BE2C (cell line): Measurements from ENCODE around the gene ME2.
"Not testable (repeated sequence)": the region's sequence is repeated elsewhere in the genome, so short reads cannot be mapped to it uniquely, and the experiment has no call there.

Experiments
- DNase-seq: peaks from one replicate; pipeline ENCODE4 v3.0.0-alpha.2; 2020
- H3K27me3 ChIP-seq: fragments of 250-450 bp; sonication (Bioruptor Pico); 2 replicates; pipeline ENCODE4 v1.5.1; 2020; ENCODE audit warnings: mild to moderate bottlenecking
- H3K36me3 ChIP-seq: fragments of 250-450 bp; sonication (Bioruptor Pico); 2 replicates; pipeline ENCODE4 v1.5.1; 2020; ENCODE audit warnings: mild to moderate bottlenecking
- H3K4me1 ChIP-seq: fragments of 250-450 bp; sonication (Bioruptor Pico); 2 replicates; pipeline ENCODE4 v1.5.1; 2020
- H3K4me3 ChIP-seq: 2 replicates; pipeline ENCODE4 v1.5.1; 2011; ENCODE audit warnings: low read depth, low read length
- H3K9me3 ChIP-seq: fragments of 250-450 bp; sonication (Bioruptor Pico); 2 replicates; pipeline ENCODE4 v1.5.1; 2020
- TF ChIP-seq, protein P1 (sequence below): IDR thresholded peaks from 2 replicates; pipeline ENCODE4 v1.5.1; 2012; ENCODE audit warnings: mild to moderate bottlenecking, low read depth, low read length

ME2 gene

GRCh38 chr18:50848061-50848551, 30.8 kb upstream of the ME2 start:
- DNase-seq = no peak
- TF ChIP-seq, protein P1, sequence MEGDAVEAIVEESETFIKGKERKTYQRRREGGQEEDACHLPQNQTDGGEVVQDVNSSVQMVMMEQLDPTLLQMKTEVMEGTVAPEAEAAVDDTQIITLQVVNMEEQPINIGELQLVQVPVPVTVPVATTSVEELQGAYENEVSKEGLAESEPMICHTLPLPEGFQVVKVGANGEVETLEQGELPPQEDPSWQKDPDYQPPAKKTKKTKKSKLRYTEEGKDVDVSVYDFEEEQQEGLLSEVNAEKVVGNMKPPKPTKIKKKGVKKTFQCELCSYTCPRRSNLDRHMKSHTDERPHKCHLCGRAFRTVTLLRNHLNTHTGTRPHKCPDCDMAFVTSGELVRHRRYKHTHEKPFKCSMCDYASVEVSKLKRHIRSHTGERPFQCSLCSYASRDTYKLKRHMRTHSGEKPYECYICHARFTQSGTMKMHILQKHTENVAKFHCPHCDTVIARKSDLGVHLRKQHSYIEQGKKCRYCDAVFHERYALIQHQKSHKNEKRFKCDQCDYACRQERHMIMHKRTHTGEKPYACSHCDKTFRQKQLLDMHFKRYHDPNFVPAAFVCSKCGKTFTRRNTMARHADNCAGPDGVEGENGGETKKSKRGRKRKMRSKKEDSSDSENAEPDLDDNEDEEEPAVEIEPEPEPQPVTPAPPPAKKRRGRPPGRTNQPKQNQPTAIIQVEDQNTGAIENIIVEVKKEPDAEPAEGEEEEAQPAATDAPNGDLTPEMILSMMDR = no peak
- Histone ChIP-seq H3K4me1 (no peaks in the 10 kb centered on the region), H3K36me3 (no peaks in the 10 kb centered on the region), H3K4me3 (no peak overlapping the region), H3K9me3 (no peaks in the 10 kb centered on the region), H3K27me3 (no peaks in the 10 kb centered on the region)

GRCh38 chr18:50848991-50849390, 29.9 kb upstream of the ME2 start:
- Histone ChIP-seq H3K4me1 (no peaks in the 10 kb centered on the region), H3K4me3 (no peak overlapping the region), H3K9me3 (no peaks in the 10 kb centered on the region), H3K36me3 (no peaks in the 10 kb centered on the region), H3K27me3 (no peaks in the 10 kb centered on the region)
- no peak for DNase-seq
- TF ChIP-seq, protein P1 = no peak

GRCh38 chr18:50849419-50849821, 29.5 kb upstream of the ME2 start:
- TF ChIP-seq, protein P1 = no peak
- Histone ChIP-seq H3K9me3 (no peaks in the 10 kb centered on the region), H3K4me3 (no peak overlapping the region), H3K4me1 (no peaks in the 10 kb centered on the region), H3K36me3 (no peaks in the 10 kb centered on the region), H3K27me3 (no peaks in the 10 kb centered on the region)
- DNase-seq = no peak

GRCh38 chr18:50850307-50851065, 28.4 kb upstream of the ME2 start:
- H3K9me3 ChIP-seq = no peaks in the 10 kb centered on the region
- DNase-seq = no peak
- TF ChIP-seq, protein P1 = no peak

DNA sequence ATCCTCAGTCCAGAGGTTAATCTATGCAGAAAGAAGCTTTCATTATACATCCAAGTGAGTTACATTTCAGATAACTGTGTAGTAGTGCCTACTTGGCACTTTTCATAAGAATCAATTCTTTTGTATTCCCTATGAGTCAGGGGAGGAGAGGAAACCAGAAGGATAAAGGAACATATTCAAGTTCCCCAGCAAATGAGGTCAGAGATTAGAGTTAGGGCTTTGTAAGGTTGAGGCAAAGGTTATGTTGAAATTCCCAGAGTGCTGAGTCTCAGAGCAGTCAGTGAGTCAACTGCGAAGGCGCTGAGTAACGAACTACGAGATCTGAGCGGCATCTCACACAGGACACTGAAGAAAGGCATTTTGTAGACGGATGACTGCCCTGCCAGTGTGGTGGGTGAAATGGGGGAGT, 25.1 kb upstream of the ME2 start:
- DNase-seq = no peak
- no peaks in the 10 kb centered on the region for H3K27me3 ChIP-seq
- no peaks in the 10 kb centered on the region for H3K9me3 ChIP-seq
- H3K4me1 ChIP-seq = no peaks in the 10 kb centered on the region
- H3K4me3 ChIP-seq = no peak overlapping the region
- H3K36me3 ChIP-seq = no peaks in the 10 kb centered on the region
- TF ChIP-seq, protein P1 = no peak

More at GRCh38 chr18:50850307-50851065, 28.4 kb upstream of the ME2 start:
- Histone ChIP-seq H3K4me3 (no peak overlapping the region), H3K27me3 (no peaks in the 10 kb centered on the region), H3K4me1 (no peaks in the 10 kb centered on the region), H3K36me3 (no peaks in the 10 kb centered on the region)

DNA sequence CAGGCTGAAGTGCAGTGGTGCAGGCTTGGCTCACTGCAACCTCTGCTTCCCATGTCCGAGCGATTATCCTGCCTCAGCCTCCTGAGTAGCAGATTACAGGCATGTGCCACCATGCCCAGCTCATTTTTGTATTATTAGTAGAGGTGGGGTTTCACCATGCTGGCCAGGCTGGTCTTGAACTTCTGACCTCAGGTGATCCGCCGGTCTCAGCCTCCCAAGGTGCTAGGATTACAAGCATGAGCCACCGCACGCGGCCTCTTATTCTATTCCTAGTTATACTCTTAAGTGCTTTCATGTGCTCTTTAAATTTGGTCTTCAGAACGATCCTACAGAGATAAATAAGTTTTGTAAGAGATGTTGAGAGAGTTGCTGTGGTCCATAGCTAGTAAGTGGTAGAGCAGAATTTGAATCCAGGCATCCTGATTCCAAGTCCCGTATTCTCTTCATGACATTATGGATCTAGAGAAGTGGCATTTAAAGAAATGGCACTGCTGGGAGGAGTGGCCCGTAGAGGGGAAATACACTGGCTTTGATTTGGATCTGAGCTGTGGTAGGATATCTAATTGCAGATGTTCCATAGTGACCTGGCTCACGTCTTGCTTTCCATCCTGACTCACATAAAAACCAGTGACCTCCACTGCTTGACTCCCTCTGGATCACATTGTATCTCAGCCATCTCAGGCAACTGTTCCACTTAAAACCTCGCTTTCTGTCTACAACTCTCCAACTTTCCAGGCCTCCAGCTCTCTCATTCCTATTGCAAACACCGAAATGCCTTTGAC, 22.8 kb upstream of the ME2 start:
- no peaks in the 10 kb centered on the region for H3K9me3 ChIP-seq
- no peak for DNase-seq
- no peaks in the 10 kb centered on the region for H3K36me3 ChIP-seq
- TF ChIP-seq, protein P1 = no peak
- H3K27me3 ChIP-seq = no peaks in the 10 kb centered on the region
- no peak overlapping the region for H3K4me3 ChIP-seq
- no peaks in the 10 kb centered on the region for H3K4me1 ChIP-seq

DNA sequence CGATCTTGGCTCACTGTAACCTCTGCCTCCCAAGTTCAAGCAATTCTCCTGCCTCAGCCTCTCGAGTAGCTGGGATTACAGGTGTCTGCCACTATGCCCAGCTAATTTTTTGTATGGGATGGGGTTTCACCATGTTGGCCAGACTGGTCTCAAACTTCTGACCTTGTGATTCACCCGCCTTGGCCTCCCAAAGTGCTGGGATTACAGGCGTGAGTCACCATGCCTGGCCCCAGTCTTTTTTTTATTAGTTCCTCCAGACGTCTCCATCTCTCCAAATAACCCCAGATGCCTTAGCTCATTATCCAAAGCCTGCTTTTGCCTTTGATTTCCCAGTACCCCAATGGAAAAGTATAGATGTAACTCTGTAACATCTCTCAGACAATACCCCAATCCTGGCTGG, 21.8 kb upstream of the ME2 start:
- not testable (repeated sequence) for H3K27me3 ChIP-seq, DNase-seq, H3K9me3 ChIP-seq, H3K4me1 ChIP-seq, H3K4me3 ChIP-seq, H3K36me3 ChIP-seq
